GM19324 (cell line): Measurements from ENCODE around the gene FBXO24.
"Not testable (repeated sequence)": the region's sequence is repeated elsewhere in the genome, so short reads cannot be mapped to it uniquely, and the experiment has no call there.

ENCODE experiments used
- ATAC-seq: cut with Tn5 transposase; IDR thresholded peaks from one replicate; pipeline ENCODE4 v1.9.1; 2021; ENCODE audit warnings: mild to moderate bottlenecking, moderate library complexity; ENCODE audit not compliant: unreplicated experiment, low FRiP score

Gene FBXO24, protein sequence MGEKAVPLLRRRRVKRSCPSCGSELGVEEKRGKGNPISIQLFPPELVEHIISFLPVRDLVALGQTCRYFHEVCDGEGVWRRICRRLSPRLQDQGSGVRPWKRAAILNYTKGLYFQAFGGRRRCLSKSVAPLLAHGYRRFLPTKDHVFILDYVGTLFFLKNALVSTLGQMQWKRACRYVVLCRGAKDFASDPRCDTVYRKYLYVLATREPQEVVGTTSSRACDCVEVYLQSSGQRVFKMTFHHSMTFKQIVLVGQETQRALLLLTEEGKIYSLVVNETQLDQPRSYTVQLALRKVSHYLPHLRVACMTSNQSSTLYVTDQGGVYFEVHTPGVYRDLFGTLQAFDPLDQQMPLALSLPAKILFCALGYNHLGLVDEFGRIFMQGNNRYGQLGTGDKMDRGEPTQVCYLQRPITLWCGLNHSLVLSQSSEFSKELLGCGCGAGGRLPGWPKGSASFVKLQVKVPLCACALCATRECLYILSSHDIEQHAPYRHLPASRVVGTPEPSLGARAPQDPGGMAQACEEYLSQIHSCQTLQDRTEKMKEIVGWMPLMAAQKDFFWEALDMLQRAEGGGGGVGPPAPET

DNA sequence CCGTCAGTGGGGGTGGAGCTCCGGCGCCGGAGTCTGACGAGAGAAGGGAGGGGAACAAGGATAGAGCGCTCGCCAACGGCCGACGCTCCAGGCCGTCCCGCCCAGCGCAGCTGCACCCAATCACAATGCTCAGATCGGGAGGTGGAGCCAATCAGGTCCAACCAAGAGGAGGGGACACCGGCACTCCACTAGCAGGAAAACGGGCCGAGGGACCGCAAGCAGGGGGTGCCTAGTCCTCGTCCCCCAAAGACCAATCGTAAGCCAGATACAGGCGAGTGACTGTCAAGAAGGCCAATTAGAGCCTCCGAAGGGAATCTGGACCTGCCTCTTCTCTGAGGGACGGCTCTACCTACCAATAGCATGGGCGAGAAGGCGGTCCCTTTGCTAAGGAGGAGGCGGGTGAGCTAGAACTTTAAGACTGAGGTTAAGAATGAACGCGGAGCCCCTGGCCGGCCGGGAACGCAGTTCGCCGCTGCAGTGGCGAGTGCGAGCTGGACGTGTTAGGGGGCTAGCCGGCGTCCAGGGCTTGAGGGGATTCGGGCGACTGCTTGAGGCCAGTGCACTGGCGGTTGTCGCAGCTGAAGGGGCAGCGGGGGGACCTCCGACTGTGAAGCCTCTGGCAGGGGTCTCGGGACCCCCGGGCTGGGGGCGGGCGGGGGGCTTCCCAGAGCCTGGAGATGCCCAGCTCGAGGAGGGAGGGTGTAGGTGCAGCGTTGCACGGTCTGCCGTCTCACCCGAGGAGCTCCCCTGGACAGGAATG, at the start of gene FBXO24:
Gene FBXO24 (plus strand): TSS at position 63 of the 760 bp plus-strand sequence. CDS start 298 bp downstream, at position 361.
- ATAC-seq: peak; percentile 92

DNA sequence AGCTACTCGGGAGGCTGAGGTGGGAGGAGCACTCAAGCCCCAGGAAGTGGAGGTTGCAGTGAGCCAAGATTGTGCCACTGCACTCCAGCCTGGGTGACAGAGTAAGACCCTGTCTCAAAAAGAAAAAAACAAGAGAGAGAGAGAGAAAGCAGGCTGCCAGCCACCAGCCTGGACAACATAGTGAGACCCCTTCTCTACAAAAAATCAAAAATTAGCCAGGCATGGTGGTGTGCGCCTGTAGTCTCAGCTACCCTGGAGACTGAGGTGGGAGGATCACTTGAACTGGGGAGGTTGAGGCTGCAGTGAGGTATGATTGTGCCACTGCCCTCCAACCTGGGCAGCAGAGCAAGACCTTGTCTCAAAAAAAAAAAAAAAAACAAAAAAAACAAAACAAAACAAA, 49.4 kb upstream of the FBXO24 start:
- ATAC-seq: not testable (repeated sequence)

DNA sequence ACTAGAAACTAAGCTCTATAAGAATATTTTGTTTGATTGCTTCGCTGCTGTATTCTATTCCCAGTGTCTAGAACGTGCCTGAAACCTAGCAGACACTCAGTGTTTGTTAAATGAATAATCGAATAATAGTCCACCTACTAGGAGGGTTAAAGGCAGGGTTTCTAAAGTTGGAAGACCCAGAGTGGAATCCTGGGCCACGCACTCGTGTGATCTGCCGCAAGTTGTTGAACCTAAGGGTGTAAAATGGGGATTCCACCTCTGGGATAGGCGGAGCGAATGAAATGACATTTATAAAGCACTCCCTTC, 47.8 kb upstream of the FBXO24 start:
- ATAC-seq: no peak

DNA sequence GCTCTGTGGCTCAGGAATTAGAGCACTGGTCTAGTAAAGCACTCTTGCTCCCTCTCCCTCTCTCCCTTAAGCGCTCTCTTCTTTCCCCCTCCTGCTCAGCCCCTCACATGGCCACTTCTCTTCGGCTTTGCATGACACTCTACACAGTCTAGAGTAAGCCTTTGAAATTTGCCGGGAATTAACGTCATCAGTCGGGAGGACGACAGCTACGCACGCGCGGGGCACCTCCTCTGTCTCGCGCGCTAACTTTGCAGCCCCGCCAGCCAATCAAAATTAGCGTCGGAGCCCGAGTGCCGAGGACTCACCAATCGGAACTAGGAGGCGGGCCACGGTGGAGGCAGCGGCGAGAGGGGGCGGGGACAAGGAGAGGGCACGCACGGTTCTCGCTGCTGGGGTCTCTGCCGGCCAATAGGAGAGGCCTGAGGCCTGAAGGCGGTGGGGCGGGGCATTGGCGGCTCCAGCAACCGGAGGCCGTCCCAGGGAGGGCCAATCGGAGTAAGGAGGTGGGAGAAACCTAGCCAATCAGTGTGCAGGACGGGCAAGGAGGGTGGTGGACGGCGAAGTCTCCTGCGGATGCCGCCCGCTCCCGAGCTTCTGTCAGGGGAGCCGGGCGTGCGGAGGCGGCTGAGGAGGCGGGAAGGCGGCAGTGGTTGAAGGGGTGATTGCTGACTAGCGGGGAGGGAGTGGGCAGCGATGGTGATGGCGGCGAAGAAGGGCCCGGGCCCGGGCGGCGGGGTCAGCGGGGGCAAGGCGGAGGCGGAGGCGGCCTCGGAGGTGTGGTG, 47.3 kb upstream of the FBXO24 start, which contains the start of gene AGFG2:
Gene AGFG2 (plus strand): TSS at position 550 of the 782 bp plus-strand sequence. CDS start 144 bp downstream, at position 694.
- peak; percentile 96 for ATAC-seq

DNA sequence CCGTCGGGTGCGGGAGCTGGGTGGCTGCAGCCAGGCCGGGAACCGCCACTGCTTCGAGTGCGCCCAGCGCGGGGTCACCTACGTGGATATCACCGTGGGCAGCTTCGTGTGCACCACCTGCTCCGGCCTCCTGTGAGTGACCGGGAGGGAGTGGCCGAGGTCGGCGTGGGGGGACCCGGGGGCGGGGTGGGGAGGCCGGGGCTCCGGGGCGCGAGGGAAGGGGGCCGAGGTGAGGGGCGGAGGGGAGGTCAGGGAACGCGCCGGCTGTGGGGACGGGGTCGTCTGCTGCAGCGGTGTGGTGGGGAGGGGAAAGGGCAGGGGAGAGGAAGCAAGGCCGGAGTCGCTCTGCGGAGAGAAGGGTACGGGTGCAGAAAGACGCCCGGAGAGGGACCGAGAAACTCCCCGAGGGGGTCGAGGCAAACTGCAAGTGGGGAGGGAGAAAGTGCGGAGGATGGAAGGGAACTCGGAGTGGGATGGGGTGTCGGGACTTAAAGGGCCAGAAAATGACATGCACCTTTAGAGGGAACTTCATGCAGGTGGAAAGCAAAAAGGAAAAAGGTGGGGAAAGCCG, 46.6 kb upstream of the FBXO24 start:
- no peak for ATAC-seq

DNA sequence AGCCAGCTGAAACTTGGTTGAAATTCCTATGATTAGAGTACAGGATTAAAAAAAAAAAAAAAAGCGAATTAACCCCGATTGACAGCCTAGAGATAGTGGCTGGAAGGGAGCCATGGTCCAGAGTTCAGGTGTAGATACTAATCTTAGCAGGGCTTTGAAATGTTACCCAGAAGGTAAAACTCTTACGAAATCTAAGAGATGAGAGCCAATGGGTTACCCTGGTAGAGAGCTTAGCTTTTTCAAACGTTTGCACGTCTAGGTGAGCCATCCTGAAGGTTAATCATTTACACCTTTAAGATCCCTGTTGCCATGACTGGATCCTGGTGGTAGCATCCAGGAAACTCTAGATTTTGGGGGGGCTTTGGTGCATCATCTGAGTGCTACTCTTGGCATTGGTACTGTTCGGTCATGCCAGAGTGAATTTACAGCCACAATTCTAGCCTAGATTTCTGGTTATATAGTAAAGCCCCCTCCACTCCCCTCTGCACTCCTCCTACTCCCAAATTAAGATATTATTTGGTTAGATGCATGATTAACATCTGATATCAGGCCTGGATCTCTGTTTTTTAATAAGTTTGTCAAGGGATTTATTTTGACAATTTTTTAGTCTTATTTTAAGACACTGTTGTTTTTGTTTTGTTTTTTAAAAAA, 45.9 kb upstream of the FBXO24 start:
- no peak for ATAC-seq

DNA sequence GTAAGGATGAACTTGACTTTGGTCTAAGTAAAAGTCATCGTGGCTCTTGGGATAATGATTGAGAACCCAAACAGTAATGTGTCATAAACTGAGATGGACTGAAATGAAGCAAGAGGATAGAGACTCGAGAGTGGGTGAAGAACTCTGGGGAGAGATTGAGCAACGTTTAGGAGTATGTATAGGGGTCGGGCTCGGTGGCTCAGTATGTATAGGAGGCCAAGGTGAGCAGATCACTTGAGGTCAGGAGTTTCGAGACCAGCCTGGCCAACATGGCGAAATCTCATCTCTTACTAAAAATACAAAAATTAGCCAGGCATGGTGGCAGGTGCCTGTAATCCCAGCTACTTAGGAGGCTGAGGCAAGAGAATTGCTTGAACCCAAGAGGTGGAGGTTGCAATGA, 44.8 kb upstream of the FBXO24 start:
- ATAC-seq: not testable (repeated sequence)

DNA sequence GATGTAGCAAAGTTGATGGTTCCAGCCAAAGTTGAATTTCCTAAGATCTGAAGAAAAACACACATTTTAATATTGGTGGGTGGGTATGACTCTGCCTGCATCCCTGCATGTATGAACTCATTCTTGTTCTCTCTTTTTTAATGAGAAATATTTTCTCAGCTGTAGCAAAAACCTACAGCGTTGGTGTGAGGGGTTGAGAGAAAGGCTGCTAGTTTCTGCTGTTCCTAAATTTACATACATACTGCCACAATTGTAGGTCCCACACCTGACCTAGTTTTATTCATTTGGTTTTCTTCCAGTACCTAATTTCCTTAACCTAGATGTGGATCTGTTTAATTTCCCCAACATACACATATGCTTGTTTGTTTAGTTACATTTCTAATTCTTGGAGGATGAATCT, 42.5 kb upstream of the FBXO24 start:
- no peak for ATAC-seq

DNA sequence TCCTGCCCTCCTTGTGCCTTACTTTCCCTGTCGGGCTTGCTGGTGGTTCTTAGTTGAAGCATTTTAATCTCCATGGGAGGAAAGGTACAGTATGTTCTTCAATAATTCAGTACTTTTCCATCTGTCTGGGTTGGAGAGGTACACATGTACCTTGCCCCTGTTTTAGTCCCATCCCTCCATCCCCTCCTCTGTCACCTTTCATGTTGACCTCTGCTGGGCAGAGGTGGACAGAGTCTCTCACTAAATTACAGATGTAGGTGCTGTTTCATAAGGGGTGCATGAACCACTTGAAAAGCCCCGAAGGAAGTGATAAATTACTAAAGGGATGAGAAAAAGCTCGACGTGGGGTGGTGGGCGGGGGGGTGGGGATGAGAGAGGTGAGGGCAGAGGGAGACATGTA, 41.7 kb upstream of the FBXO24 start:
- no peak for ATAC-seq

DNA sequence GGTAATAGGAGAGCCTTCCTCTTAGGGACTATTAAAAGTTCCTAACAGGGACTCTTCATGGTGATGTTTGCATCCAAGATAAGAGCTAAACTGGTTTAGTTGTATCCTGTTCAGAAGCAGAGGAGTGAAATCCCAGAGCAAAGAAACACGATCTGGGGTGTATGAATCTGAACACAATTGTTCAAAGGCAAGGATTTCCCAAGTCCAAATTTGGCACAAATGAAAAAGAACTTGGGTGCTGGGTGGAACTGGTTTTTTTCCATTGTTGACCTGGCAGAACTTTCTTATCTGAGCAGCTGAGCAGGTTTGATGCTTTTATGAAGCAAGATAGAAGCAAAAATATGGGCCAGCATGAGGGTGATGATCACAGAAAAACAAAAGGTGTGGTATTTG, 41.2 kb upstream of the FBXO24 start:
- ATAC-seq: no peak

DNA sequence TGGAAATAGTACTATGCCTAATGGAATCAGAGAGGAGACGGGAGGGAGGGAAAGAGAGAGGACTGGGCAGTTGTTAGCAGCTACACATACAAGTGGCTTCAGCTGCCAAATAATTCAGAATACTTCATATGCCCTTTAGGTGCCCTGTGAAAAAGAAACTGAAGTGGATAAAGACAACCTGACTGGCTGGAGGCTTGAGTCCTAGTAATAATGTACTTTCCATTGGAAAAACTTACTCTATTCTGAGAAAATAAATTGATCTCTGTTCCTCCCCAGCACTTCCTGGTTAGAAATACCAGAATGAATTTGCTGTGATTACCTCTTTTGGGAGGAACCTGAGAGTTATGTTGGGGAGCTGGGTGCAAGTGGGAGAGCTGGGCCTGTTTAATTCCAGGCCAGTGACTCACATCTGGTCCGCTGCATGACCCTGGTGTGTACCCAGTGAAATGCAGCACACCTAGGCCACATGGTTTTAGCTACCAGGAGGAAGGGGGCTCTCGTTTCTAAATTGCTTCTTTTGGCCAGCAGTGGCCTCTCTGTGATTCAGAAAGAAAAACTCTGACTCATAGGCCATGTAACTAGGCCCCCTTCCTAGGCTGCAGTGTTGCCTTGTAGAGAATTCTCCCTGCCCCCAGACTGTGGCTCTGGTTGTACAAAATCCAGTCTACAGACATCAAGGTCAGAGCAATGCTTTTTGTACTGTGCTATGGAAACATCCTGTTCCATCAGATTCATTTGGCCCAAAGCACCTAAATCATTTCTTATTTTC, 40.6 kb upstream of the FBXO24 start:
- ATAC-seq: no peak

DNA sequence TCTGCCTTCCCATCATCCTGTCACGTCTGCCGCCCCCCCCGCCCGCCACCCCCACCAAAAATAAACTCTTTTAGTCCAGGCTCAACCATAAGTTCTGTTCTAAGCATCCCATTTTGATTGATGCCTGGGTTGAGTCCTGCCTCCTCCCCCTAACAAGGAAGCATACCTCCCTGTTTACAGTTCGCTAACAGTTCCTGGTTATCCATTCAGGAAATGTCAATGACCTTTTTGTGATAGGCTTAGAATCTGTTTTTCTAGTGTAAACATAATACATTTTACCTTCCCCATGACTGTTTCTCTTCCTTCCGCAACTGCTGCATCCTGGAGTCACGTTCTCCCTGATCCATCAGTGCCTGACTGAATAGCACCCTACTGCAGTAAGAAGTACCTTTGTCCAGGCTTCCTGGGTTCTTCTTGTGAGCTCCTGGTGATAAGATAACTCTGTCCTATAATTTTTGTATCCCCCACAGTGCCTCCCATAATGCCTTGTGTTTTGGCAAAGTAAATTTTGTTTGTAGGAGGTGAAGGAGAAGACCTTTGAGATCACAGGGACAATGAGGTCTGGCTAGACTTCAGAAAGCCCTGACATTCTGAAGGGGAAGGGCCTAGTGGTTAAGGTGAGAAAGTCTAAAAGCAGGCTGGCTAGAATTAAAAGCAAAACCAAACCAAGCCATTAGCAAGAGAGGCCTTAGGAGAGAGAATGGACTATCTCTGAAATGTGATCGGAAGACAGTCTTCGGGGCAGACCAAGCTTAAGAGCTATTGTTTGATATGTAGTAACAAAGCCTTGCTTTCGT, 39.8 kb upstream of the FBXO24 start:
- ATAC-seq: peak; percentile 38

DNA sequence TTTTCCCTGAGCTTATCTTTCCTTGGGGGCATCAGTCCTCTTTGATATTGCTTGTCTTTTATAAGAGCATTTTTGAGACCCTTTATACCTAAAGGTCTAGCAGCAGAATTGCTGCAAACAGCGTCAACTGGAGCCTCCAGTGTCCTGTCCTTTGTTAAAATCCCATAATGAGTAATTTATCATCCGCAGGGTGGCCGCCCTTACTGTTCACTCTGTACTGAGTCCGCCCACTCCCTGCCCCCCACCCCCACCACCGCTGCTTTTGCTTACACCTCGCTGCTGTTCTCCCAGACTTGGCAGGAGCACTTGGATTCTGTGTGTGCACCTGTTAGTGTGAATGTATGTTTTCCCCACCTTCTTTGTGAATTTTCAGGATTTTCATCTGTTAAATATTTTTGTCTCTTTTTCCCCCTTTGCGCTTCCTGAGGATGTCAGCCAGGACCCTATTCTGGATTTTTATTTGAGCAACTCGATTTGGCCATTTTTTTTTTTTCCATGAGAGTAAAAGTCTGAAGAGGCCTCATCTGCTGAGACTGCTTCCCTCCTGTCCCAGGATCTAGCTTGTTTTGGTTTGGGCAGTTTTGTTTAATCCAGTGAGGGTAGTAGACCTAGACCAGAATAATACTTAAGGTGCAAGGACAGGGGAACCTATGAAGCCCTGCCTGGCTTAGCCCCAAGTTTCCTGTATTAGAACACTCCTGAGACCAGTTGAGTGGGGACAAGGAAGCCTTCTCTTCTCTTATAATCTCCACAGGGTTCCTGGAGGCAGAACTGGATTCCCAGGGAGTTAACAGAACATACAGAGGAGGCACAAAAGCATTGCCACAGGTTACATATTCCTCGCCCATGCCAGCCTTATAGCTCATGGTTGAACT, 39.0 kb upstream of the FBXO24 start:
- ATAC-seq: no peak

DNA sequence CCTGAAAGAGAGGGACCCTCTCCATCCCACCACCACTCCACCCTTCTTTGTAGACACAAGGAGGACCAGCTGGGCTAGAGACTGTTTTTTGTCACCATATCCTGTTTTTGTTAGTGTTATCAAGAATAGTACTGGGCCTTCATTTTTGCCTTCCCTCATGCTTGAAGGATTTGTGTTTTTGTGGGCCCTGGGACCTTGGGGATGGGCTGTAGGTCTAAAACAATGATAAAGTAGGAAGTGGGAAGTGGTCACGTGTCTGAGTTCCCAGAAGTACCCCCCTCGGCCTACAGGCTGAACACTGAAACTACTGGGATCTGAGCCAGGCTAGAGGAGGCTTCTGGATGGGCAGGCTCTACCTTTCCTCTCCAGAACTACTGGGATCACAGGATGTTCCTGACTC, 38.3 kb upstream of the FBXO24 start:
- no peak for ATAC-seq

DNA sequence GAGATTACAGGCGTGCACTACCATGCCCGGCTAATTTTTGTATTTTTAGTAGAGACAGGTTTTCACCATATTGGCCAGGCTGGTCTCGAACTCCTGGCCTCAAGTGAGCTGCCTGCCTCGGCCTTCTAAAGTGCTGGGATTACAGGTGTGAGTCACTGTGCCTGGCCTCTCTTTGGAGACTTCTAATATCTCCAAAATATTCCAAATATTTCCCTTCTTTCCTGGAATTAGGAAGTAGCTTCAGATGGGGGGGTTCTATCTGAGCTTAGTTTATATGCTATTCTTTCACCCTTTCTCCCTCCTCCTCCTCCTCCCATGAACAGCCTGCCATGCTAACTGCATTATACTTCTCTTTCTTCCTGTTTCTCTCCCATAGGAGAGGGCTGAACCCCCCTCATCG, 37.7 kb upstream of the FBXO24 start:
- ATAC-seq: not testable (repeated sequence)

DNA sequence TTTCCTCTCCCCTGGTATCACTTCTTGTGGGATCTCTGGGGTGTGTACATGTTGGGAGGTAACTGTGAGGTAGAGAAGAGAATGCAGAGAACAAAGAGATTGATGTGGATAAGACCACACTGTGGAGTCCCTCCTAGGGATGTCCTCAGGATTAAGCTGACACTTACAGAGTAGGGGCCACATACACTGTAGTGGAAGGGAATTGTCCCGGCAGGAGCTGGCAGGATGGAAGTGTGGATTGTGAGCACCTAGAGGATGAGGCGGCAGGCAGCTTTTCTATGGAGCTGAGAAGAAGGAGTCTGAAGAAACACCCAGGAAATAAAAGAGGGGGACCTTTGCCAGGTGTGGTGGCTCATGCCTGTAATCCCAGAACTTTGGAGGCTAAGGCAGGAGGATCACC, 33.6 kb upstream of the FBXO24 start:
- ATAC-seq: no peak

DNA sequence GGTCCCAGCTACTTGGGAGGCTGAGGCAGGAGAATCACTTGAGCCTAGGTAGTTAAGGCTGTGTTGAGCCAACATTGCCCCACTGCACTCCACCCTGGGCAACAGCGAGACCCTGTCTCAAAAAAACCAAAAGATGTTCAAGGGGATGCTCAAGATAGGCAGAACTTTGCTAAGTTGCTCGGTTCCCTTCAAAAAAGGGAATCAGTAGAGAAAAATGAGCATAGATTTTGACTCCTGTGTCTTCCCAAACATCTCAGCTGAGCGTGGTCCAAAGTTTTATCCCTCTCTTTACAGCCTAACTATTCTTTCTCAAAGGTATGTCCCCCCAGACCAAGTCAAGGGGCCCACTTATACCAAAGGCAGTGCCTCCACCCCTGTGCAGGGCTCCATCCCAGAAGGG, 33.1 kb upstream of the FBXO24 start:
- no peak for ATAC-seq
